MM.1S (cell line): ENCODE data around the gene ALG9.

Experiments
- EZH2 ChIP-seq: fragments of 300-600 bp; sonication (generic); optimal IDR thresholded peaks from 2 replicates; pipeline ENCODE3; 2017; ENCODE audit warnings: low read depth, mild to moderate bottlenecking, antibody characterized with exemption, low read length, mixed read lengths
- EZH2phosphoT487 ChIP-seq: fragments of 300-600 bp; sonication (generic); IDR thresholded peaks from 2 replicates; pipeline ENCODE4 v1.6.1; 2018; ENCODE audit warnings: antibody characterized with exemption, low read length
- TF ChIP-seq, protein P1 (sequence below): fragments of 300-600 bp; sonication (generic); IDR thresholded peaks from 2 replicates; pipeline ENCODE4 v1.5.1; 2016; ENCODE audit warnings: antibody characterized with exemption, low read length, mixed read lengths

- TF ChIP-seq, protein P1, sequence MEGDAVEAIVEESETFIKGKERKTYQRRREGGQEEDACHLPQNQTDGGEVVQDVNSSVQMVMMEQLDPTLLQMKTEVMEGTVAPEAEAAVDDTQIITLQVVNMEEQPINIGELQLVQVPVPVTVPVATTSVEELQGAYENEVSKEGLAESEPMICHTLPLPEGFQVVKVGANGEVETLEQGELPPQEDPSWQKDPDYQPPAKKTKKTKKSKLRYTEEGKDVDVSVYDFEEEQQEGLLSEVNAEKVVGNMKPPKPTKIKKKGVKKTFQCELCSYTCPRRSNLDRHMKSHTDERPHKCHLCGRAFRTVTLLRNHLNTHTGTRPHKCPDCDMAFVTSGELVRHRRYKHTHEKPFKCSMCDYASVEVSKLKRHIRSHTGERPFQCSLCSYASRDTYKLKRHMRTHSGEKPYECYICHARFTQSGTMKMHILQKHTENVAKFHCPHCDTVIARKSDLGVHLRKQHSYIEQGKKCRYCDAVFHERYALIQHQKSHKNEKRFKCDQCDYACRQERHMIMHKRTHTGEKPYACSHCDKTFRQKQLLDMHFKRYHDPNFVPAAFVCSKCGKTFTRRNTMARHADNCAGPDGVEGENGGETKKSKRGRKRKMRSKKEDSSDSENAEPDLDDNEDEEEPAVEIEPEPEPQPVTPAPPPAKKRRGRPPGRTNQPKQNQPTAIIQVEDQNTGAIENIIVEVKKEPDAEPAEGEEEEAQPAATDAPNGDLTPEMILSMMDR = no peak
- no peak for TF ChIP-seq EZH2
- TF ChIP-seq EZH2phosphoT487 = no peak
Measured at GRCh38 chr11:111797145-111797581, 74.2 kb downstream of the ALG9 start.
